Fibroblast of lung (primary cell): Measurements from ENCODE around the gene MUSTN1. TPM values are rescaled to one million over a fixed set of nuclear protein-coding genes. Genes with fewer than 3 reads are reported as not detected.

Experiments
- DNase-seq, 2 donors: peaks; one replicate each; pipeline versions ENCODE4 v3.0.0 to v3.0.0-alpha.2; 2010; ENCODE audit warnings: low read depth in 2 of 2
- H2AFZ ChIP-seq: 2 replicates; pipeline ENCODE4 v1.5.1; 2012; ENCODE audit warnings: low read length, control low read depth, inconsistent platforms
- H3K27ac ChIP-seq: 2 replicates; pipeline ENCODE4 v1.5.1; 2011; ENCODE audit warnings: low read length, control low read depth; ENCODE audit not compliant: insufficient read depth
- H3K27me3 ChIP-seq: 2 replicates; pipeline ENCODE4 v1.5.1; 2011; ENCODE audit warnings: mild to moderate bottlenecking, low read length; ENCODE audit not compliant: control insufficient read depth, insufficient read depth
- H3K36me3 ChIP-seq: 2 replicates; pipeline ENCODE4 v1.5.1; 2011; ENCODE audit warnings: low read length; ENCODE audit not compliant: control insufficient read depth, insufficient read depth
- H3K4me1 ChIP-seq: 2 replicates; pipeline ENCODE4 v1.5.1; 2011; ENCODE audit warnings: low read length; ENCODE audit not compliant: control insufficient read depth, insufficient read depth; ENCODE audit errors: extremely low read depth
- H3K4me2 ChIP-seq: 2 replicates; pipeline ENCODE4 v1.5.1; 2011; ENCODE audit warnings: low read length, control low read depth; ENCODE audit not compliant: insufficient read depth; ENCODE audit errors: extremely low read depth
- H3K4me3 ChIP-seq, 4 experiments: fragments of 200-600 bp in 1 of 4; sonication (generic) in 1 of 4; replicated peaks in 1 of 4; 2 replicates each; pipeline ENCODE4 v1.5.1; 2011 to 2016; ENCODE audit warnings: low read length in 4 of 4, low read depth in 3 of 4, mild to moderate bottlenecking in 3 of 4, control low read depth in 2 of 4, inconsistent platforms in 1 of 4, mixed read lengths in 1 of 4; ENCODE audit not compliant: insufficient read depth in 1 of 4; ENCODE audit errors: control extremely low read depth in 1 of 4
- H3K79me2 ChIP-seq: 2 replicates; pipeline ENCODE4 v1.5.1; 2012; ENCODE audit warnings: mild to moderate bottlenecking, low read length, inconsistent platforms; ENCODE audit not compliant: control insufficient read depth, insufficient read depth
- H3K9ac ChIP-seq: 2 replicates; pipeline ENCODE4 v1.5.1; 2011; ENCODE audit warnings: mild to moderate bottlenecking, low read length, control low read depth; ENCODE audit not compliant: insufficient read depth
- H3K9me3 ChIP-seq: 2 replicates; pipeline ENCODE4 v1.5.1; 2012; ENCODE audit warnings: low read depth, low read length; ENCODE audit not compliant: control insufficient read depth, insufficient read depth
- H4K20me1 ChIP-seq: 2 replicates; pipeline ENCODE4 v1.5.1; 2011; ENCODE audit warnings: low read length; ENCODE audit not compliant: control insufficient read depth, insufficient read depth; ENCODE audit errors: extremely low read depth
- EZH2 ChIP-seq: IDR thresholded peaks from 2 replicates; pipeline ENCODE4 v1.5.1; 2012; ENCODE audit warnings: low read length, control low read depth, mild to moderate bottlenecking; ENCODE audit errors: missing control alignments
- polyA plus RNA-seq, 2 donors: library from polyadenylated mRNA; depleted of rRNA in 1 of 2; stranded (reverse) in 1 of 2; unstranded in 1 of 2; fragments of >200 nt; gene quantifications; 2 replicates each; pipeline ENCODE4 v1.2.1, GENCODE V29; 2011 to 2012; ENCODE audit warnings: missing spikeins in 1 of 2
- total RNA-seq: library from RNA; depleted of rRNA; stranded (reverse); fragments of >200 nt; gene quantifications from 2 replicates; pipeline ENCODE4 v1.2.1, GENCODE V29; 2014
- TF ChIP-seq, protein P1 (sequence below), 2 donors: IDR thresholded peaks in 1 of 2; conservative IDR thresholded peaks in 1 of 2; 1 replicate in 1 of 2; 2 replicates in 1 of 2; pipeline ENCODE4 v1.5.1; 2011 to 2012; ENCODE audit warnings: low read length in 2 of 2, control low read depth in 1 of 2, inconsistent platforms in 1 of 2, low read depth in 1 of 2, mild to moderate bottlenecking in 1 of 2

MUSTN1 gene
- total and polyA plus RNA-seq, 2 donors (not counting 1 experiment from before 2014, with no cell fraction given): 3.2 TPM; not detected in 1

DNA sequence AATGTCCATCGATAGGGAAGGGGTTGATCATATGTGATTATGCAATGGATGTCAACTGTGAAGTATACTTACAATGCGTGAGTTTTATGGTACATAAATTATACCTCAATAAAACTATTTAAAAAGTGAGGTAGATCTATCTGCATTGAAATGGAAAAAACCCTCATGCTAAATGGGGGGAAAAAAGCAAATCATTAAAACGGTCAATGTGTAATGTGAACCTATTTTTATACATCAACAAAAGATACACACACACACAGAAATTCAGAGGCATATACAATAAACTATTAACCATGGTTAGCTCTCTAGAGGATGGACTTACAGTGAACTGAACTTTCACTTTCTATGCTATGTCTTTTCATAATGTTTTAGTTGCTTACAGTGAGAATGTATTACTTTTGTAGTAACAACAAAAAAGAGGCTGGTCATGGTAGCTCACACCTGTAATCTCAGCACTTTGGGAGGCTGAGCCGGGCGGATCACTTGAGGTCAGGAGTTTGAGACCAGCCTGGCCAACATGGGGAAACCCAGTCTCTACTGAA lies 39.4 kb upstream of the MUSTN1 start:
- Histone ChIP-seq H4K20me1 (no peaks in the 10 kb centered on the region), H3K27me3 (no peaks in the 10 kb centered on the region), H2AFZ (no peak overlapping the region), H3K4me3 (no peak overlapping the region), H3K9ac (no peak overlapping the region), H3K36me3 (peaks cover 1% of the 10 kb centered on the region), H3K27ac (no peak overlapping the region), H3K4me2 (no peak overlapping the region), H3K4me1 (no peaks in the 10 kb centered on the region), H3K79me2 (no peaks in the 10 kb centered on the region), H3K9me3 (no peaks in the 10 kb centered on the region)
- no peak for DNase-seq
- no peak for TF ChIP-seq EZH2
- TF ChIP-seq, protein P1, sequence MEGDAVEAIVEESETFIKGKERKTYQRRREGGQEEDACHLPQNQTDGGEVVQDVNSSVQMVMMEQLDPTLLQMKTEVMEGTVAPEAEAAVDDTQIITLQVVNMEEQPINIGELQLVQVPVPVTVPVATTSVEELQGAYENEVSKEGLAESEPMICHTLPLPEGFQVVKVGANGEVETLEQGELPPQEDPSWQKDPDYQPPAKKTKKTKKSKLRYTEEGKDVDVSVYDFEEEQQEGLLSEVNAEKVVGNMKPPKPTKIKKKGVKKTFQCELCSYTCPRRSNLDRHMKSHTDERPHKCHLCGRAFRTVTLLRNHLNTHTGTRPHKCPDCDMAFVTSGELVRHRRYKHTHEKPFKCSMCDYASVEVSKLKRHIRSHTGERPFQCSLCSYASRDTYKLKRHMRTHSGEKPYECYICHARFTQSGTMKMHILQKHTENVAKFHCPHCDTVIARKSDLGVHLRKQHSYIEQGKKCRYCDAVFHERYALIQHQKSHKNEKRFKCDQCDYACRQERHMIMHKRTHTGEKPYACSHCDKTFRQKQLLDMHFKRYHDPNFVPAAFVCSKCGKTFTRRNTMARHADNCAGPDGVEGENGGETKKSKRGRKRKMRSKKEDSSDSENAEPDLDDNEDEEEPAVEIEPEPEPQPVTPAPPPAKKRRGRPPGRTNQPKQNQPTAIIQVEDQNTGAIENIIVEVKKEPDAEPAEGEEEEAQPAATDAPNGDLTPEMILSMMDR (conservative IDR thresholded peaks at IDR 0.05 in 1 of 2, IDR thresholded peaks at IDR 0.05 in 1 of 2; ENCODE audit: low read depth in 1 of 2, low read length in 2 of 2): no peak

DNA sequence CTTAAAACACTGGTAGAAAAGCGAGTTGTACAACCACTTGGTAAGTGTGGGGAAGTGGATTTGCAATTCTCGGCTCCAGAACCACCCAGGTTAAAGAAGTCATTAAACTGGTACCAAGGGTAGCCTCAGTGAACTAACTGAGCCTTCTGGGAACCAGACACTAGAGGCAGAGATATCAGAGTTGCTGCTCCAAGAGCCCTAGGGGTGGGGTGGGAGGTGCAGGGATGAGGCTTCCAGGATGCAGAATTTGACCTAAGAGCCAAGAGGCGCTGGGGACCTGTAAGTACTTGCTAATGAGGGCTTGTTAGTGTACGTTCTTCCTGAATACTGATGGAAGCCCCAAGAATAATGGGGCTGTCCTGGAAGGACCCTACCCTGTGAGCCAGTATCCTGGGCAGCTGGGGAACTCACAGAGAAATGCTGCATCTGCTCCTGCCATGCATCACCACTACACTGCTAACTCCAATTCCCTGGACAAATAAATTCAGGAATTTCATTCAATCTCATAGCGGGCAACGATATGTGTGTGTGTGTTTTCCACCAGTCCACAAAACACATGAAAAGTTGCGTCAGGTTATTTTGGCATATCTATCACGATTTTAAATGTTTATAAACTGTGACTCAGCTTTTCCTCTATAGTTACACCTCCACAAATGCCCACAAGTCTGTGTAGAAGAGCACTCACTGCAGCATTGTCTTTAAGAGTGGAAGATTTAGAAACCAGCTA lies 38.8 kb upstream of the MUSTN1 start:
- DNase-seq: peak; percentile 66 to 86

GRCh38 chr3:52872245-52872644 lies 37.4 kb upstream of the MUSTN1 start:
- no peaks in the 10 kb centered on the region for H3K4me1 ChIP-seq
- DNase-seq: peak in 1 of 2 donors; percentile 71
- no peaks in the 10 kb centered on the region for H3K79me2 ChIP-seq
- no peaks in the 10 kb centered on the region for H3K27me3 ChIP-seq
- no peak overlapping the region for H3K27ac ChIP-seq
- no peak overlapping the region for H3K4me2 ChIP-seq
- no peak overlapping the region for H2AFZ ChIP-seq
- no peaks in the 10 kb centered on the region for H3K9me3 ChIP-seq
- no peaks in the 10 kb centered on the region for H3K36me3 ChIP-seq
- no peaks in the 10 kb centered on the region for H4K20me1 ChIP-seq
- no peak overlapping the region for H3K4me3 ChIP-seq
- no peak overlapping the region for H3K9ac ChIP-seq
- TF ChIP-seq EZH2: no peak
- TF ChIP-seq, protein P1 (conservative IDR thresholded peaks at IDR 0.05 in 1 of 2, IDR thresholded peaks at IDR 0.05 in 1 of 2; ENCODE audit: low read depth in 1 of 2, low read length in 2 of 2): no peak

More for the DNA sequence above, 38.8 kb upstream of the MUSTN1 start:
- Histone ChIP-seq H3K4me3 (no peak overlapping the region), H3K79me2 (no peaks in the 10 kb centered on the region), H4K20me1 (no peaks in the 10 kb centered on the region), H3K4me1 (no peaks in the 10 kb centered on the region), H3K4me2 (no peak overlapping the region), H3K36me3 (no peaks in the 10 kb centered on the region), H3K9me3 (no peaks in the 10 kb centered on the region), H3K27ac (no peak overlapping the region), H3K27me3 (no peaks in the 10 kb centered on the region), H3K9ac (no peak overlapping the region), H2AFZ (no peak overlapping the region)
- TF ChIP-seq, protein P1 (conservative IDR thresholded peaks at IDR 0.05 in 1 of 2, IDR thresholded peaks at IDR 0.05 in 1 of 2; ENCODE audit: low read depth in 1 of 2, low read length in 2 of 2): no peak
- no peak for TF ChIP-seq EZH2
